H9 (cell line): ENCODE data around the gene IL3RA. TPM values are rescaled to one million over a fixed set of nuclear protein-coding genes. Genes with fewer than 3 reads are reported as not detected.

Experiments
- DNase-seq: peaks from one replicate; pipeline ENCODE4 v3.0.0-alpha.2; 2017
- H2AFZ ChIP-seq: one replicate; pipeline ENCODE4 v1.6.1; 2013; ENCODE audit warnings: mild to moderate bottlenecking, low read length, control low read depth, moderate library complexity
- H2AK5ac ChIP-seq: 2 replicates; pipeline ENCODE4 v1.6.1; 2013; ENCODE audit warnings: low read length, control low read depth, mixed read lengths; ENCODE audit not compliant: insufficient read length
- H2BK120ac ChIP-seq: one replicate; pipeline ENCODE4 v1.6.1; 2013; ENCODE audit warnings: low read depth, mild to moderate bottlenecking, low read length, control low read depth, inconsistent platforms; ENCODE audit not compliant: poor library complexity, severe bottlenecking
- H2BK12ac ChIP-seq: 2 replicates; pipeline ENCODE4 v1.6.1; 2013; ENCODE audit warnings: low read length, control low read depth, mixed read lengths, low read depth; ENCODE audit not compliant: insufficient read length
- H2BK15ac ChIP-seq: 2 replicates; pipeline ENCODE4 v1.6.1; 2013; ENCODE audit warnings: low read depth, low read length, control low read depth
- H2BK20ac ChIP-seq: one replicate; pipeline ENCODE4 v1.6.1; 2013; ENCODE audit warnings: low read depth, mild to moderate bottlenecking, low read length, control low read depth, inconsistent platforms; ENCODE audit not compliant: poor library complexity, severe bottlenecking
- H2BK5ac ChIP-seq: 2 replicates; pipeline ENCODE4 v1.6.1; 2013; ENCODE audit warnings: low read length, control low read depth, mixed read lengths; ENCODE audit not compliant: insufficient read length
- H3K14ac ChIP-seq: 2 replicates; pipeline ENCODE4 v1.6.1; 2013; ENCODE audit warnings: low read length, control low read depth; ENCODE audit not compliant: insufficient read depth
- H3K18ac ChIP-seq: 2 replicates; pipeline ENCODE4 v1.6.1; 2013; ENCODE audit warnings: low read depth, mild to moderate bottlenecking, mixed read lengths, low read length, control low read depth; ENCODE audit not compliant: insufficient read length
- H3K23ac ChIP-seq: 2 replicates; pipeline ENCODE4 v1.6.1; 2013; ENCODE audit warnings: low read length, control low read depth, mixed read lengths, low read depth; ENCODE audit not compliant: insufficient read length
- H3K23me2 ChIP-seq: 2 replicates; pipeline ENCODE4 v1.6.1; 2013; ENCODE audit warnings: low read depth, mild to moderate bottlenecking, mixed read lengths, low read length, control low read depth; ENCODE audit not compliant: insufficient read length, poor library complexity, severe bottlenecking
- H3K27ac ChIP-seq: 2 replicates; pipeline ENCODE4 v1.5.1; 2013; ENCODE audit warnings: low read length, control low read depth, mixed read lengths, low read depth; ENCODE audit not compliant: insufficient read length
- H3K27me3 ChIP-seq: 2 replicates; pipeline ENCODE4 v1.6.1; 2013; ENCODE audit warnings: low read length, control low read depth, inconsistent platforms; ENCODE audit not compliant: insufficient read depth
- H3K4ac ChIP-seq: 2 replicates; pipeline ENCODE4 v1.6.1; 2013; ENCODE audit warnings: low read depth, mild to moderate bottlenecking, control low read depth, inconsistent platforms, low read length, moderate library complexity
- H3K4me1 ChIP-seq: 2 replicates; pipeline ENCODE4 v1.6.1; 2013; ENCODE audit warnings: low read length, control low read depth, inconsistent platforms; ENCODE audit not compliant: insufficient read depth
- H3K4me2 ChIP-seq: 2 replicates; pipeline ENCODE4 v1.6.1; 2013; ENCODE audit warnings: low read length, control low read depth, mixed read lengths; ENCODE audit not compliant: insufficient read length, insufficient read depth
- H3K56ac ChIP-seq: 2 replicates; pipeline ENCODE4 v1.6.1; 2013; ENCODE audit warnings: low read depth, mild to moderate bottlenecking, mixed read lengths, low read length, control low read depth; ENCODE audit not compliant: insufficient read length
- H3K79me1 ChIP-seq: 2 replicates; pipeline ENCODE4 v1.6.1; 2013; ENCODE audit warnings: low read depth, mild to moderate bottlenecking, moderate library complexity, low read length, control low read depth, inconsistent platforms; ENCODE audit not compliant: insufficient read depth, poor library complexity, severe bottlenecking
- H3K79me2 ChIP-seq: 2 replicates; pipeline ENCODE4 v1.6.1; 2013; ENCODE audit warnings: low read length, control low read depth, inconsistent platforms; ENCODE audit not compliant: insufficient read depth
- H3K9ac ChIP-seq: 2 replicates; pipeline ENCODE4 v1.6.1; 2013; ENCODE audit warnings: low read length, control low read depth, mixed read lengths; ENCODE audit not compliant: insufficient read length; ENCODE audit errors: extremely low read depth
- H3K9me3 ChIP-seq: one replicate; pipeline ENCODE4 v1.6.1; 2013; ENCODE audit warnings: low read depth, low read length, inconsistent platforms; ENCODE audit not compliant: control insufficient read depth
- H3T11ph ChIP-seq: one replicate; pipeline ENCODE4 v1.6.1; 2013; ENCODE audit warnings: mild to moderate bottlenecking, low read length, control low read depth, inconsistent platforms
- H4K20me1 ChIP-seq: one replicate; pipeline ENCODE4 v1.6.1; 2013; ENCODE audit not compliant: control insufficient read depth, insufficient read length, insufficient read depth
- H4K5ac ChIP-seq: 2 replicates; pipeline ENCODE4 v1.6.1; 2013; ENCODE audit warnings: low read depth, mild to moderate bottlenecking, mixed read lengths, low read length, control low read depth; ENCODE audit not compliant: insufficient read length
- H4K8ac ChIP-seq: replicated peaks from 2 replicates; pipeline ENCODE4 v1.6.1; 2013; ENCODE audit warnings: low read length, control low read depth, mixed read lengths, low read depth; ENCODE audit not compliant: insufficient read length
- H4K91ac ChIP-seq: 2 replicates; pipeline ENCODE4 v1.6.1; 2013; ENCODE audit warnings: low read depth, mild to moderate bottlenecking, moderate library complexity, mixed read lengths, low read length, control low read depth; ENCODE audit not compliant: insufficient read length
- H3K27ac Mint-ChIP-seq, 3 experiments: 2 replicates in 2 of 3; 3 replicates in 1 of 3; pipeline ENCODE4 v1.8.0; 2020 to 2021; ENCODE audit warnings: mixed read lengths in 3 of 3, mild to moderate bottlenecking in 1 of 3, moderate library complexity in 1 of 3
- H3K27me3 Mint-ChIP-seq: 2 replicates; pipeline ENCODE4 v1.8.0; 2021; ENCODE audit warnings: low read depth, mild to moderate bottlenecking, moderate library complexity, mixed read lengths
- H3K36me3 Mint-ChIP-seq, 3 experiments: 2 replicates in 2 of 3; 3 replicates in 1 of 3; pipeline ENCODE4 v1.8.0; 2020 to 2021; ENCODE audit warnings: low read depth in 3 of 3, mixed read lengths in 3 of 3; ENCODE audit not compliant: insufficient read depth in 1 of 3
- H3K4me1 Mint-ChIP-seq, 2 experiments: 2 replicates each; pipeline ENCODE4 v1.8.0; 2020; ENCODE audit warnings: mixed read lengths in 2 of 2
- H3K4me3 Mint-ChIP-seq, 2 experiments: 2 replicates in 1 of 2; 3 replicates in 1 of 2; pipeline ENCODE4 v1.8.0; 2020 to 2021; ENCODE audit warnings: mild to moderate bottlenecking in 2 of 2, mixed read lengths in 2 of 2, moderate library complexity in 1 of 2
- H3K9me3 Mint-ChIP-seq, 2 experiments: 2 replicates in 1 of 2; 3 replicates in 1 of 2; pipeline ENCODE4 v1.8.0; 2020; ENCODE audit warnings: mild to moderate bottlenecking in 2 of 2, mixed read lengths in 2 of 2, moderate library complexity in 1 of 2
- WGBS: extraction: QIAGEN DNeasy Blood & Tissue Kit; methylation state at CpG from one replicate; pipeline ENCODE4 v1.1.7; 2013; ENCODE audit warnings: missing lambda C conversion rate, low lambda C conversion rate, mixed read lengths; ENCODE audit not compliant: insufficient read length; ENCODE audit errors: extremely low coverage; 5-methylcytosine and 5-hydroxymethylcytosine counted together
- total RNA-seq: library from RNA; stranded (reverse); gene quantifications from 2 replicates; pipeline ENCODE4 v1.2.1, GENCODE V29; 2021
- TF ChIP-seq, protein P1 (sequence below): fragments of 200-600 bp; sonication (generic); conservative IDR thresholded peaks from 3 replicates; pipeline ENCODE4 v1.8.0; 2021; ENCODE audit warnings: antibody characterized with exemption, mild to moderate bottlenecking

Gene IL3RA
- total RNA-seq, 1 experiment from 2014 or later = 0.24 TPM

GRCh38 chrX:1416965-1417760, 80.6 kb downstream of the IL3RA start:
- Histone ChIP-seq H2BK5ac (no peak overlapping the region), H3K79me1 (no peaks in the 10 kb centered on the region), H4K91ac (no peak overlapping the region), H3T11ph (no peak overlapping the region), H2BK12ac (no peak overlapping the region), H3K27ac (no peak overlapping the region), H3K79me2 (no peaks in the 10 kb centered on the region), H4K20me1 (no peaks in the 10 kb centered on the region), H3K4me1 (no peaks in the 10 kb centered on the region), H3K9me3 (peaks cover 9% of the 10 kb centered on the region), H4K8ac (no peak overlapping the region), H3K14ac (no peak overlapping the region), H2BK15ac (no peak overlapping the region), H3K23me2 (no peaks in the 10 kb centered on the region), H4K5ac (no peak overlapping the region), H3K27me3 (no peaks in the 10 kb centered on the region), H3K56ac (no peak overlapping the region), H2BK120ac (no peak overlapping the region), H3K4me2 (no peak overlapping the region), H3K9ac (no peak overlapping the region), H3K23ac (no peak overlapping the region), H2BK20ac (no peak overlapping the region), H3K18ac (no peak overlapping the region), H2AK5ac (no peak overlapping the region), H2AFZ (no peak overlapping the region), H3K4ac (no peak overlapping the region)
- no peak overlapping the region for H3K27ac Mint-ChIP-seq
- TF ChIP-seq, protein P1, sequence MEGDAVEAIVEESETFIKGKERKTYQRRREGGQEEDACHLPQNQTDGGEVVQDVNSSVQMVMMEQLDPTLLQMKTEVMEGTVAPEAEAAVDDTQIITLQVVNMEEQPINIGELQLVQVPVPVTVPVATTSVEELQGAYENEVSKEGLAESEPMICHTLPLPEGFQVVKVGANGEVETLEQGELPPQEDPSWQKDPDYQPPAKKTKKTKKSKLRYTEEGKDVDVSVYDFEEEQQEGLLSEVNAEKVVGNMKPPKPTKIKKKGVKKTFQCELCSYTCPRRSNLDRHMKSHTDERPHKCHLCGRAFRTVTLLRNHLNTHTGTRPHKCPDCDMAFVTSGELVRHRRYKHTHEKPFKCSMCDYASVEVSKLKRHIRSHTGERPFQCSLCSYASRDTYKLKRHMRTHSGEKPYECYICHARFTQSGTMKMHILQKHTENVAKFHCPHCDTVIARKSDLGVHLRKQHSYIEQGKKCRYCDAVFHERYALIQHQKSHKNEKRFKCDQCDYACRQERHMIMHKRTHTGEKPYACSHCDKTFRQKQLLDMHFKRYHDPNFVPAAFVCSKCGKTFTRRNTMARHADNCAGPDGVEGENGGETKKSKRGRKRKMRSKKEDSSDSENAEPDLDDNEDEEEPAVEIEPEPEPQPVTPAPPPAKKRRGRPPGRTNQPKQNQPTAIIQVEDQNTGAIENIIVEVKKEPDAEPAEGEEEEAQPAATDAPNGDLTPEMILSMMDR = no peak
- no CpG with 5 or more reads among the region's 14 CpGs for WGBS
- no peak for DNase-seq
- no peak overlapping the region for H3K4me3 Mint-ChIP-seq
- peaks cover 2% of the 10 kb centered on the region; the same call in 1 of the 2 replicates for H3K27me3 Mint-ChIP-seq
- H3K9me3 Mint-ChIP-seq = peaks cover 7 to 8% of the 10 kb centered on the region in 2 experiments; a peak in 4 of 5 replicates
- H3K36me3 Mint-ChIP-seq = peaks cover 41 to 55% (median 48%) of the 10 kb centered on the region in 3 experiments
- H3K4me1 Mint-ChIP-seq = peaks cover 9 to 12% of the 10 kb centered on the region in 2 experiments
